ENCODE measurements around the gene ASPM. TPM values are rescaled to one million over a fixed set of nuclear protein-coding genes. Genes with fewer than 3 reads are reported as not detected.

The ASPM gene
- total RNA-seq, 6 experiments from 2014 or later: 0.20 to 4.3 (median 1.1) TPM

DNA sequence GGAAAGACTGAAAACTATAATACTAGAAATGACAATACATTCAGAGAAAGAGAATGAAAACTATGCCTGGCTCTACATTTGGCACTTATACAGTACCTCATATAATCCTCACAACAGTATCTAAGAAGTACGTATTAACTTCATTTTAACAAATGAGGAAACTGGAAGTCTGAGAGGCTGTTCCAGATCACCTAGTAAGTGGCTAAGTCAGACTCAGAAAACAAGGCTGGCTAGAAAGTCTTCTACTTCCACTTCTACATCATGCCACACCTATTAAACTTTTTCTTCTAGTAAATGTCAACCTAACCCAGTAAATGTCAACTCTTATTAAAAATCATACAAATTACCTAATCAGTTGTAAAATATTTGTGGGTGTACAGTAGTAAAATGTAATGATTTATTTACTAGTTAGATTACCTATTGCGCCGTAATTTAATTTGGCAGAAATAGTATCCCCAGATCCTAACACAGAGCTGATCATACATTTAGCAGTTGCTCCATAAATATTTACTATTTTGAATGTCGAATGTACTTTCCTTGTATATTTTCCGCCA, 36.8 kb upstream of the ASPM start:
- peaks cover 0 to 28% (median 4%) of the 10 kb centered on the region in 4 donors for H3K36me3 ChIP-seq
- WGBS (ENCODE audit: insufficient coverage, low coverage, low lambda C conversion rate, missing lambda C conversion rate): 85% methylated on average over 5 of the region's 5 CpGs
- intact Hi-C loops (cut with DNase I): no loop called here
- no peak overlapping the region for H3K4me3 ChIP-seq
- no peak for DNase-seq
- H3K27me3 ChIP-seq: no peaks in the 10 kb centered on the region
- H3K27ac ChIP-seq: no peak overlapping the region
- H3K4me1 ChIP-seq: peaks cover 0 to 25% (median under 1%) of the 10 kb centered on the region in 4 donors
- TF ChIP-seq POLR2A (IDR thresholded peaks at IDR 0.05): no peak
- TF ChIP-seq, protein P1, sequence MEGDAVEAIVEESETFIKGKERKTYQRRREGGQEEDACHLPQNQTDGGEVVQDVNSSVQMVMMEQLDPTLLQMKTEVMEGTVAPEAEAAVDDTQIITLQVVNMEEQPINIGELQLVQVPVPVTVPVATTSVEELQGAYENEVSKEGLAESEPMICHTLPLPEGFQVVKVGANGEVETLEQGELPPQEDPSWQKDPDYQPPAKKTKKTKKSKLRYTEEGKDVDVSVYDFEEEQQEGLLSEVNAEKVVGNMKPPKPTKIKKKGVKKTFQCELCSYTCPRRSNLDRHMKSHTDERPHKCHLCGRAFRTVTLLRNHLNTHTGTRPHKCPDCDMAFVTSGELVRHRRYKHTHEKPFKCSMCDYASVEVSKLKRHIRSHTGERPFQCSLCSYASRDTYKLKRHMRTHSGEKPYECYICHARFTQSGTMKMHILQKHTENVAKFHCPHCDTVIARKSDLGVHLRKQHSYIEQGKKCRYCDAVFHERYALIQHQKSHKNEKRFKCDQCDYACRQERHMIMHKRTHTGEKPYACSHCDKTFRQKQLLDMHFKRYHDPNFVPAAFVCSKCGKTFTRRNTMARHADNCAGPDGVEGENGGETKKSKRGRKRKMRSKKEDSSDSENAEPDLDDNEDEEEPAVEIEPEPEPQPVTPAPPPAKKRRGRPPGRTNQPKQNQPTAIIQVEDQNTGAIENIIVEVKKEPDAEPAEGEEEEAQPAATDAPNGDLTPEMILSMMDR (IDR thresholded peaks at IDR 0.05): no peak
- no peaks in the 10 kb centered on the region for H3K9me3 ChIP-seq
- no peak for ATAC-seq

DNA sequence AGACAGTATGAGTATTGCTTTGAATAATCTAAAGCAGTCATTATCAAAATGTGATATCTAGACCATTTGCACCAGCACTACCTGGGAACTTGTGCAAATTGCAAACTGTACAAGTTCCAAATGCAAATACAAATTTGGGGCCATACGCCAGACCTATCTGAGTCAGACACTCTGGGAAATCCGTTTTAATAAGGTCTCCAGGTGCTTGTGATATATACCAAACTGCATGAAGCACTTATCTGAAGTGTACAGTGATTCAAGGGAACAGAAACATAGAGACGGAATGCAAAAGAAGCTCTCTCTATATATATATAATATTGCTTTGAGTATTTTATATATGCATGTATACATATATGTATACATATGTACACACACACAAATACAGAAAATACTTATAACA, 36.2 kb upstream of the ASPM start:
- no peak for DNase-seq
- H3K9me3 ChIP-seq: no peaks in the 10 kb centered on the region
- H3K27me3 ChIP-seq: no peaks in the 10 kb centered on the region
- H3K4me1 ChIP-seq: peaks cover 0 to 30% (median 3%) of the 10 kb centered on the region in 4 donors
- no peak overlapping the region for H3K4me3 ChIP-seq
- H3K36me3 ChIP-seq: peaks cover 0 to 22% (median 4%) of the 10 kb centered on the region in 4 donors
- no peak for ATAC-seq
- WGBS (ENCODE audit: insufficient coverage, low coverage, low lambda C conversion rate, missing lambda C conversion rate): 88% methylated on average over 3 of the region's 3 CpGs
- intact Hi-C loops (cut with DNase I): no loop called here
- H3K27ac ChIP-seq: no peak overlapping the region
- TF ChIP-seq, protein P1 (IDR thresholded peaks at IDR 0.05): no peak
- TF ChIP-seq POLR2A (IDR thresholded peaks at IDR 0.05): no peak

DNA sequence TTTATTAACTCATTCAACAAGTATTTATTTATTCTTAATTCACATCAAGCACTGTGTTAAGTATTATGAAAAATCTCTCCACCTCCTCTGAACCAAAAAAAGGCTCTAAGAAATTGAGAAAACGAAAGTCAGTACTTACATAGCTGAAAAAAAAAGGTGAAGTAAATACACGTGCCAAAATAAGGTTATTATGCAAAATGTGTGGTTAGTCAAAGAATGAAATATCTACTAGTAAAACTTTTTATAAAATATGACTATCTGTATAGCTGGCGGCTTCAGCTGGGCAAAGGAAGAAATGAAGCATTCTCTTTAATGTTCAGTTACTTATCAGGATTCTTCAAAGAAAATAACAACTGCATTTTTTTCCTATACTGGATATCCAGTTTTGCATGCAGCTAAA, 35.5 kb upstream of the ASPM start:
- no peak for TF ChIP-seq POLR2A (IDR thresholded peaks at IDR 0.05)
- TF ChIP-seq, protein P1 (IDR thresholded peaks at IDR 0.05): no peak
- Histone ChIP-seq H3K27me3 (no peaks in the 10 kb centered on the region), H3K36me3 (peaks cover 0 to 15% (median 2%) of the 10 kb centered on the region in 4 donors), H3K4me1 (peaks cover 0 to 30% (median 3%) of the 10 kb centered on the region in 4 donors), H3K9me3 (no peaks in the 10 kb centered on the region), H3K4me3 (no peak overlapping the region), H3K27ac (no peak overlapping the region)
- WGBS (ENCODE audit: insufficient coverage, low coverage, low lambda C conversion rate, missing lambda C conversion rate): 41% methylated on average over 3 of the region's 3 CpGs
- no peak for ATAC-seq
- intact Hi-C loops (cut with DNase I): no loop called here
- no peak for DNase-seq

DNA sequence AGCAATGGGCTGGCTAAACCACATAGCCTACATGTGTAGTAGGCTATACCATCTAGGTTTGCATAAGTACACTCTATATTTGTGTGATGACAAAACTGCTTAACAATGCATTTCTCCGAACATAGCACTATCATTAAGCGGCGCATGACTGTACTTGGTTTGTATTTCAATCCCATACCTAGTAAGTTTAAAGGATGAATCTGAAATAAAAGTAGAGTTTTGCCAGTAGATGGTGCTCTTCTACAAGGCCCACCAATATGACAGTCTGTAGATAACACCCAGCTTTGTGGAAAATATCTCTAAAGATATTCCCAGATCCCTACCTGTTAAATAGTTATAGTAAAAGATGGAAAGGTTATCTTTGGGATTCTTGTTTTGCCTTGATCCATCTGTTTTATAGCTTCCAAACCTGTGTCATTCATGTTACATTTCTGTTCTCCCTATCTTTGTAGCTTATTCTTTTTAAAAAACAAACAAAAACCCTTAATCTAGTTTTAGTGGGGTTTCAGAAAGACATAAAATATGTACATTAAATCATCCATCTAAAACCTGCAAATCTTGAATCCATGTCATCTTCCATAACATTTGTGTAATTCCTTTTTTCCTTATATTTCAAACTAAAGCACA, 33.9 kb upstream of the ASPM start:
- TF ChIP-seq, protein P1 (IDR thresholded peaks at IDR 0.05): peak; percentile 57 to 69 (median 68)
- TF ChIP-seq POLR2A (IDR thresholded peaks at IDR 0.05): no peak
- peaks cover 0 to 30% (median 3%) of the 10 kb centered on the region in 4 donors for H3K4me1 ChIP-seq
- peak; percentile 81 to 86 (median 84) for ATAC-seq
- no peak overlapping the region for H3K4me3 ChIP-seq
- whole genome bisulfite sequencing (ENCODE audit: insufficient coverage, low coverage, low lambda C conversion rate, missing lambda C conversion rate): 36% methylated on average over 3 of the region's 3 CpGs
- no peak overlapping the region for H3K27ac ChIP-seq
- peaks cover 0 to 7% (median 1%) of the 10 kb centered on the region in 4 donors for H3K36me3 ChIP-seq
- no peaks in the 10 kb centered on the region for H3K9me3 ChIP-seq
- intact Hi-C loops (cut with DNase I): no loop called here
- H3K27me3 ChIP-seq: no peaks in the 10 kb centered on the region
- DNase-seq: no peak

Data from right lobe of liver (tissue), 6 donors.